ENCODE data around the gene PRICKLE2.

GRCh38 chr3:64185436-64185835 lies 39.8 kb downstream of the PRICKLE2 start:
- TF ChIP-seq CTCF (tag by site-specific recombination; IDR thresholded peaks at IDR 0.05) = no peak
- no peak for TF ChIP-seq PATZ1 (tag by site-specific recombination; IDR thresholded peaks at IDR 0.05)
- no peak for TF ChIP-seq ZSCAN4 (tag by site-specific recombination; IDR thresholded peaks at IDR 0.05)
- TF ChIP-seq ZNF280D (tag by site-specific recombination; IDR thresholded peaks at IDR 0.05) = no peak
- TF ChIP-seq ZNF660 (tag by site-specific recombination; IDR thresholded peaks at IDR 0.05) = no peak

Data from HEK293 (cell line).